HCT116 (cell line): Measurements from ENCODE around the gene DDX39A. TPM values are rescaled to one million over a fixed set of nuclear protein-coding genes. Genes with fewer than 3 reads are reported as not detected.

Experiments used
- ATAC-seq: fragments of 200-7000 bp; cut with Tn5 transposase; 2 replicates; pipeline ENCODE4 v1.9.1; 2020; ENCODE audit warnings: mild to moderate bottlenecking, moderate library complexity
- BruUV-seq: library from RNA; stranded (reverse); fragments of 400-500 nt; replicated peaks from 2 replicates; lab custom pipeline; 2021; lab: Mats Ljungman, UMichigan
- CTCF ChIA-PET: fragments of 300-600 bp; sonication (Branson Sonifier 250); formaldehyde crosslinking; loops from one replicate; lab custom pipeline; 2021; ENCODE audit warnings: antibody characterized with exemption; lab: Charles Lee
- POLR2A ChIA-PET: fragments of 300-600, 350-600 bp; sonication (Branson Sonifier 250); formaldehyde crosslinking; loops from one replicate; lab custom pipeline; 2021; ENCODE audit warnings: antibody characterized with exemption; lab: Charles Lee
- RAD21 ChIA-PET, 2 experiments: fragments of 300-600 bp; sonication (Branson Sonifier 250); formaldehyde crosslinking; loops; one replicate each; lab custom pipeline; 2023; ENCODE audit warnings: low total read pairs in 2 of 2; ENCODE audit not compliant: uncharacterized antibody in 2 of 2, unreplicated experiment in 2 of 2, low non-redundant PET in 1 of 2; lab: Charles Lee
- DNase-seq: peaks from one replicate; pipeline ENCODE4 v3.0.0-alpha.2; 2010; ENCODE audit warnings: low read depth, low spot score
- H2AFZ ChIP-seq: fragments of 200-600 bp; shearing (Covaris generic), sonication (generic); 2 replicates; pipeline ENCODE4 v1.6.1; 2017; ENCODE audit warnings: low read depth, mixed run types, mixed read lengths, antibody characterized with exemption, low read length; ENCODE audit not compliant: poor library complexity, severe bottlenecking
- H3K27ac ChIP-seq: 2 replicates; pipeline ENCODE4 v1.5.1; 2012; ENCODE audit warnings: low read depth, low read length
- H3K27me3 ChIP-seq: fragments of 200-600 bp; sonication (generic); 2 replicates; pipeline ENCODE4 v1.6.1; 2016; ENCODE audit warnings: mixed run types, low read length, mixed read lengths; ENCODE audit not compliant: insufficient read depth
- H3K36me3 ChIP-seq, 2 experiments: fragments of 200-500 bp in 1 of 2; fragments of 200-600 bp in 1 of 2; sonication (Bioruptor generic) in 1 of 2; sonication (generic) in 1 of 2; 2 replicates each; pipeline versions ENCODE4 v1.5.1 to v1.6.1; 2014 to 2016; ENCODE audit warnings: low read length in 2 of 2, inconsistent platforms in 1 of 2, mixed read lengths in 1 of 2, mixed run types in 1 of 2; ENCODE audit not compliant: insufficient read depth in 2 of 2, control insufficient read depth in 1 of 2
- H3K4me1 ChIP-seq, 2 experiments: fragments of 200-600 bp in 1 of 2; sonication (generic) in 1 of 2; 2 replicates each; pipeline versions ENCODE4 v1.5.1 to v1.6.1; 2012 to 2017; ENCODE audit warnings: low read length in 2 of 2, inconsistent platforms in 1 of 2, mild to moderate bottlenecking in 1 of 2, mixed read lengths in 1 of 2, mixed run types in 1 of 2, moderate library complexity in 1 of 2; ENCODE audit not compliant: insufficient read depth in 2 of 2, control insufficient read depth in 1 of 2
- H3K4me2 ChIP-seq: fragments of 200-600 bp; sonication (generic); 2 replicates; pipeline ENCODE4 v1.6.1; 2017; ENCODE audit warnings: mixed run types, low read length, mixed read lengths
- H3K4me3 ChIP-seq, 2 experiments: fragments of 200-600 bp in 1 of 2; sonication (generic) in 1 of 2; replicated peaks in 1 of 2; 2 replicates each; pipeline ENCODE4 v1.5.1; 2011 to 2016; ENCODE audit warnings: low read length in 2 of 2, control low read depth in 1 of 2, low read depth in 1 of 2, mild to moderate bottlenecking in 1 of 2, mixed read lengths in 1 of 2, mixed run types in 1 of 2
- H3K79me2 ChIP-seq: fragments of 200-600 bp; sonication (generic); 2 replicates; pipeline ENCODE4 v1.6.1; 2017; ENCODE audit warnings: mild to moderate bottlenecking, mixed run types, low read length, moderate library complexity, mixed read lengths; ENCODE audit not compliant: insufficient read depth
- H3K9ac ChIP-seq: fragments of 200-600 bp; sonication (generic); 2 replicates; pipeline ENCODE4 v1.6.1; 2016; ENCODE audit warnings: low read length, mixed read lengths
- H3K9me2 ChIP-seq: fragments of 200-600 bp; sonication (generic), shearing (Covaris generic); 2 replicates; pipeline ENCODE4 v1.6.1; 2017; ENCODE audit warnings: mixed run types, mild to moderate bottlenecking, moderate library complexity; ENCODE audit not compliant: insufficient read depth
- H3K9me3 ChIP-seq, 2 experiments: fragments of 200-500 bp in 1 of 2; fragments of 200-600 bp in 1 of 2; sonication (Bioruptor generic) in 1 of 2; sonication (generic) in 1 of 2; 2 replicates each; pipeline ENCODE4 v1.6.1; 2014 to 2017; ENCODE audit warnings: low read length in 2 of 2, mixed read lengths in 2 of 2, inconsistent platforms in 1 of 2, low read depth in 1 of 2, mild to moderate bottlenecking in 1 of 2, mixed run types in 1 of 2, moderate library complexity in 1 of 2; ENCODE audit not compliant: control insufficient read depth in 1 of 2, insufficient read depth in 1 of 2
- H4K20me1 ChIP-seq: fragments of 200-600 bp; sonication (generic), shearing (Covaris generic); 2 replicates; pipeline ENCODE4 v1.6.1; 2017; ENCODE audit warnings: mixed run types, mild to moderate bottlenecking, moderate library complexity; ENCODE audit not compliant: insufficient read depth
- CBX3 ChIP-seq: IDR thresholded peaks from 2 replicates; pipeline ENCODE4 v1.6.1; 2012; ENCODE audit warnings: low read depth
- EGR1 ChIP-seq: IDR thresholded peaks from 2 replicates; pipeline ENCODE4 v1.6.1; 2012; ENCODE audit warnings: low read depth
- ELF1 ChIP-seq: IDR thresholded peaks from 2 replicates; pipeline ENCODE4 v1.6.1; 2012; ENCODE audit warnings: low read depth, borderline replicate concordance
- EZH2 ChIP-seq: fragments of 200-600 bp; sonication (generic); IDR thresholded peaks from 2 replicates; pipeline ENCODE4 v1.6.1; 2017; ENCODE audit warnings: antibody characterized with exemption, mixed run types
- EZH2phosphoT487 ChIP-seq: fragments of 200-600 bp; IDR thresholded peaks from 2 replicates; pipeline ENCODE4 v1.6.1; 2018; ENCODE audit warnings: antibody characterized with exemption, borderline replicate concordance
- FOSL1 ChIP-seq: IDR thresholded peaks from 2 replicates; pipeline ENCODE4 v1.6.1; 2012; ENCODE audit warnings: low read depth
- MAX ChIP-seq: IDR thresholded peaks from 2 replicates; pipeline ENCODE4 v1.6.1; 2012
- POLR2A ChIP-seq: IDR thresholded peaks from 2 replicates; pipeline ENCODE4 v1.7.0; 2011; ENCODE audit warnings: borderline replicate concordance; ENCODE audit not compliant: insufficient read depth, insufficient read length; ENCODE audit errors: extremely low read depth
- POLR2AphosphoS5 ChIP-seq: IDR thresholded peaks from 2 replicates; pipeline ENCODE4 v1.6.1; 2011; ENCODE audit warnings: mild to moderate bottlenecking, low read depth, low read length, moderate library complexity
- RAD21 ChIP-seq: IDR thresholded peaks from 2 replicates; pipeline ENCODE4 v1.6.1; 2012; ENCODE audit warnings: low read depth, mild to moderate bottlenecking
- REST ChIP-seq: IDR thresholded peaks from 2 replicates; pipeline ENCODE4 v1.6.1; 2012; ENCODE audit warnings: low read depth
- SP1 ChIP-seq: IDR thresholded peaks from 2 replicates; pipeline ENCODE4 v1.6.1; 2012; ENCODE audit warnings: low read depth
- SRF ChIP-seq: IDR thresholded peaks from 2 replicates; pipeline ENCODE4 v1.6.1; 2012; ENCODE audit warnings: low read depth
- TCF7L2 ChIP-seq: IDR thresholded peaks from 2 replicates; pipeline ENCODE4 v1.7.0; 2011; ENCODE audit warnings: borderline replicate concordance, inconsistent platforms; ENCODE audit not compliant: insufficient read depth, insufficient read length; ENCODE audit errors: extremely low read depth
- YY1 ChIP-seq: IDR thresholded peaks from 2 replicates; pipeline ENCODE4 v1.6.1; 2011; ENCODE audit warnings: low read length, low read depth, moderate library complexity, mild to moderate bottlenecking; ENCODE audit not compliant: insufficient replicate concordance; ENCODE audit errors: extremely low read depth
- ZBTB33 ChIP-seq: IDR thresholded peaks from 2 replicates; pipeline ENCODE4 v1.6.1; 2011; ENCODE audit warnings: mild to moderate bottlenecking, low read length, moderate library complexity; ENCODE audit not compliant: insufficient replicate concordance; ENCODE audit errors: extremely low read depth
- ZFX ChIP-seq: fragments of 450-650 bp; IDR thresholded peaks from 2 replicates; pipeline ENCODE4 v1.6.1; 2017
- ZNF274 ChIP-seq: fragments of 200-500 bp; sonication (Bioruptor generic); IDR thresholded peaks from 2 replicates; pipeline ENCODE4 v1.6.1; 2014; ENCODE audit warnings: mild to moderate bottlenecking, low read depth, low read length, inconsistent platforms
- intact Hi-C: fragments of 100-400 bp; cut with micrococcal nuclease; formaldehyde crosslinking; loops from 2 replicates; pipeline ENCODE4 v1.10.0; 2022
- total RNA-seq: library from RNA; stranded (reverse); gene quantifications from one replicate; pipeline ENCODE4 v1.2.1, GENCODE V29; 2021; ENCODE audit not compliant: unreplicated experiment
- TF ChIP-seq, protein P1 (sequence below), 3 experiments: fragments of 200-600 bp in 1 of 3; sonication (generic) in 1 of 3; IDR thresholded peaks in 2 of 3; conservative IDR thresholded peaks in 1 of 3; 2 replicates each; pipeline ENCODE4 v1.5.1; 2012 to 2017; ENCODE audit warnings: low read depth in 2 of 3, low read length in 2 of 3, antibody characterized with exemption in 1 of 3, borderline replicate concordance in 1 of 3, control low read depth in 1 of 3, mild to moderate bottlenecking in 1 of 3, mixed read lengths in 1 of 3, mixed run types in 1 of 3, moderate library complexity in 1 of 3; ENCODE audit not compliant: insufficient read depth in 1 of 3
- TF ChIP-seq, protein P2 (sequence below): IDR thresholded peaks from 2 replicates; pipeline ENCODE4 v1.6.1; 2012

The DDX39A gene
- total RNA-seq, 1 experiment from 2014 or later = 152 TPM

- H3K9me3 ChIP-seq = no peaks in the 10 kb centered on the region
- BruUV-seq = no TSS peak
Measured at GRCh38 chr19:14442891-14443631, 23.9 kb upstream of the DDX39A start.

More at GRCh38 chr19:14442891-14443631, 23.9 kb upstream of the DDX39A start:
- ATAC-seq = no peak
- Histone ChIP-seq H2AFZ (no peak overlapping the region), H3K4me2 (no peak overlapping the region), H4K20me1 (no peaks in the 10 kb centered on the region), H3K9ac (no peak overlapping the region), H3K27ac (no peak overlapping the region; the same call in 1 of the 2 replicates), H3K9me2 (no peaks in the 10 kb centered on the region), H3K36me3 (peaks cover 30 to 39% of the 10 kb centered on the region in 2 experiments), H3K4me3 (no peak overlapping the region), H3K27me3 (no peaks in the 10 kb centered on the region), H3K4me1 (no peaks in the 10 kb centered on the region; a peak in 1 of 4 replicates), H3K79me2 (peaks cover 27% of the 10 kb centered on the region)
- intact Hi-C loops = no loop called here
- CTCF ChIA-PET = no interaction called here
- no peak for DNase-seq
- TF ChIP-seq ELF1 = no peak
- no peak for TF ChIP-seq CBX3
- no peak for TF ChIP-seq ZFX
- TF ChIP-seq POLR2AphosphoS5 = no peak
- TF ChIP-seq, protein P1, sequence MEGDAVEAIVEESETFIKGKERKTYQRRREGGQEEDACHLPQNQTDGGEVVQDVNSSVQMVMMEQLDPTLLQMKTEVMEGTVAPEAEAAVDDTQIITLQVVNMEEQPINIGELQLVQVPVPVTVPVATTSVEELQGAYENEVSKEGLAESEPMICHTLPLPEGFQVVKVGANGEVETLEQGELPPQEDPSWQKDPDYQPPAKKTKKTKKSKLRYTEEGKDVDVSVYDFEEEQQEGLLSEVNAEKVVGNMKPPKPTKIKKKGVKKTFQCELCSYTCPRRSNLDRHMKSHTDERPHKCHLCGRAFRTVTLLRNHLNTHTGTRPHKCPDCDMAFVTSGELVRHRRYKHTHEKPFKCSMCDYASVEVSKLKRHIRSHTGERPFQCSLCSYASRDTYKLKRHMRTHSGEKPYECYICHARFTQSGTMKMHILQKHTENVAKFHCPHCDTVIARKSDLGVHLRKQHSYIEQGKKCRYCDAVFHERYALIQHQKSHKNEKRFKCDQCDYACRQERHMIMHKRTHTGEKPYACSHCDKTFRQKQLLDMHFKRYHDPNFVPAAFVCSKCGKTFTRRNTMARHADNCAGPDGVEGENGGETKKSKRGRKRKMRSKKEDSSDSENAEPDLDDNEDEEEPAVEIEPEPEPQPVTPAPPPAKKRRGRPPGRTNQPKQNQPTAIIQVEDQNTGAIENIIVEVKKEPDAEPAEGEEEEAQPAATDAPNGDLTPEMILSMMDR (IDR thresholded peaks at IDR 0.05 in 2 of 3, conservative IDR thresholded peaks at IDR 0.05 in 1 of 3; ENCODE audit: borderline replicate concordance in 1 of 3, insufficient read depth in 1 of 3, low read depth in 2 of 3, low read length in 2 of 3) = no peak
- TF ChIP-seq SP1 = no peak
- TF ChIP-seq FOSL1 = no peak
- no peak for TF ChIP-seq EZH2
- TF ChIP-seq RAD21 = no peak
- TF ChIP-seq POLR2A = no peak
- no peak for TF ChIP-seq TCF7L2
- no peak for TF ChIP-seq SRF
- TF ChIP-seq EGR1 = no peak
- TF ChIP-seq EZH2phosphoT487 = no peak
- no peak for TF ChIP-seq YY1
- TF ChIP-seq ZBTB33 = no peak
- TF ChIP-seq REST = no peak
- TF ChIP-seq ZNF274 = no peak
- no peak for TF ChIP-seq MAX
- TF ChIP-seq, protein P2, sequence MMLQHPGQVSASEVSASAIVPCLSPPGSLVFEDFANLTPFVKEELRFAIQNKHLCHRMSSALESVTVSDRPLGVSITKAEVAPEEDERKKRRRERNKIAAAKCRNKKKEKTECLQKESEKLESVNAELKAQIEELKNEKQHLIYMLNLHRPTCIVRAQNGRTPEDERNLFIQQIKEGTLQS = no peak
- POLR2A ChIA-PET = no interaction called here
- RAD21 ChIA-PET = no interaction called here
